Measurements from ENCODE around the gene HIGD1A.

HIGD1A gene

DNA sequence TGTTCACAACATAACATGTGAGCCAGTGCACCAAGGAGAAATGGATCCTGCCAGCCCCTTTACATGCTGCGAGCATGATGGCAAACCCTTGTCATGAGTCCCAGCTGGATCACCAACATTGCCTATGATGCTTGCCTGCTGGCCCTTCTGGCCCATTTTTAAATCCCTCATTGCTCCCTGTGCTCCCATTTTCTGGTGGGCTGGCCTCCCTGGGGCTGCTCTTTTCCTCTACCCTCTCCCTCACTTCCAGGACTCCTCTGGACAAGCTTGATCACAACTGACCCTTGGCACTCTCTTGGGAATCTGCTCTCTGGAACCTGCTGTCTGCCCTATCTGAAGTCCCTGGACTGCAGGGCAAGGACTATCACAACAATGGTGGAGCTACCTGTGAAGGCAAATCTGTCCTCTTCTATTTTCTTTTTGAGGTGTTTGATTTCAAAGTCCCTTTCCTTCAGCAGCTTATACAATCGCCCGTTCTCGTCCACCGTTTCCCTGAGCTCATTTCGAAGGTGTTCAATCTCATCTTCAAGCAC lies 47.5 kb downstream of the HIGD1A start:
- H3K4me3 ChIP-seq (ENCODE audit: low read length) = no peak overlapping the region
- TF ChIP-seq, protein P1, sequence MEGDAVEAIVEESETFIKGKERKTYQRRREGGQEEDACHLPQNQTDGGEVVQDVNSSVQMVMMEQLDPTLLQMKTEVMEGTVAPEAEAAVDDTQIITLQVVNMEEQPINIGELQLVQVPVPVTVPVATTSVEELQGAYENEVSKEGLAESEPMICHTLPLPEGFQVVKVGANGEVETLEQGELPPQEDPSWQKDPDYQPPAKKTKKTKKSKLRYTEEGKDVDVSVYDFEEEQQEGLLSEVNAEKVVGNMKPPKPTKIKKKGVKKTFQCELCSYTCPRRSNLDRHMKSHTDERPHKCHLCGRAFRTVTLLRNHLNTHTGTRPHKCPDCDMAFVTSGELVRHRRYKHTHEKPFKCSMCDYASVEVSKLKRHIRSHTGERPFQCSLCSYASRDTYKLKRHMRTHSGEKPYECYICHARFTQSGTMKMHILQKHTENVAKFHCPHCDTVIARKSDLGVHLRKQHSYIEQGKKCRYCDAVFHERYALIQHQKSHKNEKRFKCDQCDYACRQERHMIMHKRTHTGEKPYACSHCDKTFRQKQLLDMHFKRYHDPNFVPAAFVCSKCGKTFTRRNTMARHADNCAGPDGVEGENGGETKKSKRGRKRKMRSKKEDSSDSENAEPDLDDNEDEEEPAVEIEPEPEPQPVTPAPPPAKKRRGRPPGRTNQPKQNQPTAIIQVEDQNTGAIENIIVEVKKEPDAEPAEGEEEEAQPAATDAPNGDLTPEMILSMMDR (conservative IDR thresholded peaks at IDR 0.05; ENCODE audit: low read depth, low read length) = no peak
- DNase-seq (ENCODE audit: low read depth) = no peak

DNA sequence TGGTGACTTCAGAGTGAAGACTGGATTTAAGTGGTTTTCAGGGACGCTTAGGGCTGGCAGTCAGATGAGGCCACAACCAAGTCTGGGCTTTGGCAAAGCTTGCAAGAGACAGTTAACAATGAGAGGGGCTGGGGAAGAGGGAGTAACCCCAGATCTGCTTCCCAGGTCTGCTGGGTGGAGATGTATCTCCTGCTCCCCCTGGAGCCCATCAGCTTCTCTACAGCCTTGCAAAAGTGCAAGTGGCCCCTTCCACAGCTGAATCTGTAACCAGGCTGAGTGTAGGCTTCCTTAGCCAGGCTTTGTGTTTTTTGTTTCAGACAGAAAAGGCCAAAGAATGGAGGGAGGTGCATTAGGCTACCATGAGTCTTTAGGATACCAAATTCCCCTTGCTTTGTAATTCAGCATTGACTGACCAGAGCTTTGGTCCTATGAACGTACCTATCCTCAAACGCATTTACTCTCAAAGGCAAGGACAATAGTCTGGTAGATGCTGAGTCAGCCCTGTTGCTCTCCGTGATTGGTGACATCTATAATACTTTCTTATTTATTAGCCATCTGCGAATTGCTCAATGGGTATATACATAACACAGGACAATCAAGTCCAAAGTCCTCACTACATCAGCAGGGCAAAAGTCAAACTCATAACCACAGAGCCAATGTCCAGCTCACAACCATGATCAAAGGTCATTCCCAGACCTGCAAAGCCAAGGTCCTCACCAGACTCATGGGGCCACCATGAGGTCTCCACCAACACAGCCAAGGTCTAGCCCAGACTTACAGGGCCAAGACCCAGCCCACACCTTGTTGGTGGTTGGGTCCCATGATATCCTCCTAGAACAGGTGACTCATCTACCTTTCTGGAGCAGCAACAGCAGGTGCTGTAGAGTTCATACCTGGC lies 48.4 kb downstream of the HIGD1A start:
- no peak overlapping the region for H3K4me3 ChIP-seq (ENCODE audit: low read length)
- TF ChIP-seq, protein P1 (conservative IDR thresholded peaks at IDR 0.05; ENCODE audit: low read depth, low read length) = peak; percentile 77
- DNase-seq (ENCODE audit: low read depth) = no peak

DNA sequence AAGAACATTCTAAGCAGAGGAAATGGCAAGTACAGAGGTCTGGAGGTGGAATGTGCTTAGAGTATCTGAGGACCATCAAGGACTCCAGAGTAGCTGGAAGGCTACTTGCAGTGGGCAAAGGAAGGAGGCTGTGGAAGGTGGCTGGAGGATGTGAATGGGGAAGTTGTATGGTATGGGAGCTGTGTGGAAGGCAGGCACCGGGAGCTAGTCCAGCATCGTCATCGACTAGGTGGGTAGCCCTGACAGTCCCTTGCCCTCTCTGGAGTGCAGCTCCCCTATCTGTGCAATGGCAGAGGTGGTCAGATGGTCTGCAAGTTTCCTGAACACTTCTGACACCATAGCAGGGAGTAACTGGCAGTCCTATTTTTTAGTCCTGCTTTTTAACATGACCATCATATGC lies 50.5 kb downstream of the HIGD1A start:
- H3K4me3 ChIP-seq (ENCODE audit: low read length) = no peak overlapping the region
- TF ChIP-seq, protein P1 (conservative IDR thresholded peaks at IDR 0.05; ENCODE audit: low read depth, low read length) = no peak
- no peak for DNase-seq (ENCODE audit: low read depth)

DNA sequence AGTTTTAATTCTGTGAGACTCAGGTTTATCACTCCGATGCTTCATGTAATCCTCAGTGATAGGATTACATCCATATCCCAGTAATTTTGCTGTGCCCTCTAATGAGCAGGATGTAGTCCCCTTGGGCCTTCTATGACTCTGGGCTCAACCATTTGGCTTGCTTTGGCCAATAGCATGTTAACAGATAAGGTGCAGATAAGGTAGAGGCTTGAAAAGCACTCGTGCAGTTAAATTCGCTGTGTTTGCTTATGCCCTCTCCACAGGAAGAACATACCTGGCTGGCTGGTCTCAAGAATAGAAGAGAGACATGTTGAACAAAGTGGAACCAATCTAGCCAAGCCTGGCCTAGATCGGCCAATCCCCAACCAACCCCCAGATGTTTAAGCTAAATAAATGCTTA lies 51.3 kb downstream of the HIGD1A start:
- no peak for DNase-seq (ENCODE audit: low read depth)
- TF ChIP-seq, protein P1 (conservative IDR thresholded peaks at IDR 0.05; ENCODE audit: low read depth, low read length) = no peak
- no peak overlapping the region for H3K4me3 ChIP-seq (ENCODE audit: low read length)

DNA sequence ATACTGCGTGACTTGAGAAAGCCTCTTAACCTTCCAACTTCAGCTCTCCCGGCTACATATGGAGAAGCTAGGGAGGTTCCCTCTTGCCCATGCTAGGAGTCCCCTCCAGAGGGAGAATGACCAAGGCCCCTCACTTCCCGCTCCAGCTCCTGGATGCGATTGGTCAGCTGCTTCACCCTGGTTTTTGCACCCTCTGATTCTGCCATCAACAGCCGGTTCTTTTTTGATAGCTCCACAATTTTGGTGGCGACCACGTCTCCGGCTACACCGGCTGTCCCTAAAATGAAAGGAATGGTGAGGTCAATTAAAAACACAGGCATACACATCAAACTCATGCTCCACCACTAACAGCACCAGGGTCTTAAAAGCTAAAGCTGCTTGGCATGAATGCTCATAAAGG lies 51.8 kb downstream of the HIGD1A start:
- TF ChIP-seq, protein P1 (conservative IDR thresholded peaks at IDR 0.05; ENCODE audit: low read depth, low read length) = no peak
- no peak overlapping the region for H3K4me3 ChIP-seq (ENCODE audit: low read length)
- DNase-seq (ENCODE audit: low read depth) = no peak

DNA sequence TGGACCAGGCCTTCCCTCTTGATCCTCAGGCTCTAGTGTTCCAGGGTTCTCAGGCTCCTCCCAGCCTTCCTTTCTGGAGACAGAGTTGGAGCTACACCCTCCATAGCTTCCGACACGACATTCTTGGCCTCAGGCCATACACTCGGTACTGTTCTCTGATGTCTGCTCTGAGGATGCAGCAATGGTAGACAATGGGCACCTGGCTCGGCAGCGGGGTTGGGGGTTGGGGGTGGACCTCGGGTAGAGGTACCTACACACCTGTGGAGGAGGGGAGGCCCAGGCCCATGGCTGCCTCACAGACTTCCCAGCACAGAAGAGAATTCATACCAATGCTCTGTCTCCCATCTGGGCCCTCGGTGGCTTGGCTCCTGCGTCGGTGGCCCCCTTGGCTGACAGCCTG lies 52.7 kb downstream of the HIGD1A start:
- TF ChIP-seq, protein P1 (conservative IDR thresholded peaks at IDR 0.05; ENCODE audit: low read depth, low read length) = no peak
- no peak for DNase-seq (ENCODE audit: low read depth)
- H3K4me3 ChIP-seq (ENCODE audit: low read length) = no peak overlapping the region

DNA sequence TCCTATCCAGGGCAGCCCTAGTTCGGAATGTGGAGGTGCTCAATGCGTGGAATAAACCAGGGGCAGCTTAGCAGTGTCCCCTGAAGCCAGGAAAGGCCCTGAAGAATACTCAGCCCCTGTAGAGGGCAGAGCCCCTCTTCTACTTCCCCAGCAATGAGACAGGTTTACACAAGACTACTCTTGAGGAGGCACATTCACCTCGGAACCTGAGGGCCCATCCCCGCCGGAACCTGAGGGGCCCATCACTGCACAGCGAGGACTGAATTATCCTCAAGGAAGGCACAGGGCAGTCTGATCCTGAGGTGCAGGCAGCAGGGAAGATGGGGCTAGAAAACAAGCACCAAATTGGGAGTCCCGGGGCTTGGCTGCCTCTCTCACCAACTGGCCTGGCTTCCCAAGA lies 53.5 kb downstream of the HIGD1A start:
- TF ChIP-seq, protein P1 (conservative IDR thresholded peaks at IDR 0.05; ENCODE audit: low read depth, low read length) = no peak
- H3K4me3 ChIP-seq (ENCODE audit: low read length) = no peak overlapping the region
- DNase-seq (ENCODE audit: low read depth) = no peak
